ENCODE measurements around the gene QRICH1.

DNA sequence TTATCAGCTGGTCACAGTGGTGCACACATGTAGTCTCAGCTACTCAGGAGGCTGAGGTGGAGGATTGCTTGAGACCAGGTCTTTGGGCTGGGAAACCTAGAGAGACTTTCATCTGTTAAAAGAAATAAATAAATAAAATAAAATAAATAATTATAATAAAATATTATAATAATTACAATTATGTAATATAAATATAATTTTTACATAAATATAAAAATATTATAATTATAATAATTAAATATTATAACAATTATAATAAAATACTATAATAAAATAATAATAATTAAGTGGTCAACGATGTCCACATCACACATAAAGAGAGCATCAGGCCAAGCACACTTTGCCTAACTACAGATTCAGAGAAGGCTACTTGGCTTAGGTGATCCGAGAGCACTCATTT lies 14.6 kb downstream of the QRICH1 start:
- TF ChIP-seq, protein P1, sequence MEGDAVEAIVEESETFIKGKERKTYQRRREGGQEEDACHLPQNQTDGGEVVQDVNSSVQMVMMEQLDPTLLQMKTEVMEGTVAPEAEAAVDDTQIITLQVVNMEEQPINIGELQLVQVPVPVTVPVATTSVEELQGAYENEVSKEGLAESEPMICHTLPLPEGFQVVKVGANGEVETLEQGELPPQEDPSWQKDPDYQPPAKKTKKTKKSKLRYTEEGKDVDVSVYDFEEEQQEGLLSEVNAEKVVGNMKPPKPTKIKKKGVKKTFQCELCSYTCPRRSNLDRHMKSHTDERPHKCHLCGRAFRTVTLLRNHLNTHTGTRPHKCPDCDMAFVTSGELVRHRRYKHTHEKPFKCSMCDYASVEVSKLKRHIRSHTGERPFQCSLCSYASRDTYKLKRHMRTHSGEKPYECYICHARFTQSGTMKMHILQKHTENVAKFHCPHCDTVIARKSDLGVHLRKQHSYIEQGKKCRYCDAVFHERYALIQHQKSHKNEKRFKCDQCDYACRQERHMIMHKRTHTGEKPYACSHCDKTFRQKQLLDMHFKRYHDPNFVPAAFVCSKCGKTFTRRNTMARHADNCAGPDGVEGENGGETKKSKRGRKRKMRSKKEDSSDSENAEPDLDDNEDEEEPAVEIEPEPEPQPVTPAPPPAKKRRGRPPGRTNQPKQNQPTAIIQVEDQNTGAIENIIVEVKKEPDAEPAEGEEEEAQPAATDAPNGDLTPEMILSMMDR (conservative IDR thresholded peaks at IDR 0.05): no peak
- TF ChIP-seq EZH2 (IDR thresholded peaks at IDR 0.05; ENCODE audit: low read depth): no peak
